ENCODE data around the gene ANGEL1. TPM values are rescaled to one million over a fixed set of nuclear protein-coding genes. Genes with fewer than 3 reads are reported as not detected.

ANGEL1 gene
- total and polyA plus RNA-seq, 9 of the 15 experiments (the other 6 are each of a cell fraction or from before 2014, with no cell fraction given), result 2.1 to 22.2 (median 7.3) TPM

DNA sequence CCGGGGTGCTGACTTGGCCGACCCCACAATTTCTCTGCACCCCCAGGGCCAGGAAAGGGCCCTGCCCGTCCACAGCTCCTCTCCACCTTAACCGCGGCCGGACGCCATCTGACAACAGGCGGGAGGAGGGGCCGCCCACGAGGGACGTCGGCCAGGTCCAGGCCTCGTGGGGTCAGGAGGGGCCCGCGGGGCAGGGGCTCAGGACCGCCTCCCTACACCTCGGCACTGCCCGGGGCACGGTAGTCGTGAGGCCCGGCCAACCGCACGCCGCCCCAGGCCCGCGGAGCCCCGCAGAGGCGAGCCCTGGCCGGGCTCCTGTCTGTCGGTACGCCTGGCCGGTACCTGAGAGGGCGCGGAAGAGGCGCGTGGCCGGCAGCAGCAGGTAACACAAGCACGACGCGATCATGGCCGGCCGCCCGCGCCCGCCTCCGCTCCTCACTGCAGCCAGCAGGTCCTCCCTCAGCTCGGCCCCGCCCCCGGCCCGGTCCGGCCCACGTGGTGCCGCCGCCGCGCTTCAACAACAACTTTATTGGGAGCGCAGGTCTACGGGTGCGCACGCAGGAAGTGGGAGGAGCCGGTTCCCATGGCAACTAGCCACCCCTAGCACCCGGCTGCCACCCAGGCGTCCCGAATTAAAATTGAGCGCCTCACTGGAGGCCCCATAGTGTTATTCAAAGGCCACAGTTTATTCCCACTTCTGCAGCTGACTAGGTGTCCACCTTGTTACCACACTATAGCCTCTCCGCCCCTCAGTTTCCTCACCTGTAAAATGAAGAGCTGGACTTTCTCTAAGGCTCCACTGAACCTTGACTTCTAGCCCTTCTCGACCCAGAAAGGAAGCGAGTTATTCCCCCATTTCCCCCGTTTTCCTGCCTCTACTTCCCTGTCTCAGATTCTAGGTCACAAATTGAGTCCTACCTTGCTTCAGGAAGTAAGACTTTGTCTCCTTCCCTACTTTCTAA lies at the start of gene ANGEL1 (continued):
- peak; percentile 71 for TF ChIP-seq RBM22 (IDR thresholded peaks at IDR 0.05; ENCODE audit: low read depth, low read length, poor library complexity, severe bottlenecking)
- TF ChIP-seq CAMTA2 (CRISPR knock-in tag; conservative IDR thresholded peaks at IDR 0.05), result no peak
- peak; percentile 27; the same call in 1 of the 2 replicates for TF ChIP-seq NFIC (IDR thresholded peaks at IDR 0.05)
- TF ChIP-seq, protein P1, sequence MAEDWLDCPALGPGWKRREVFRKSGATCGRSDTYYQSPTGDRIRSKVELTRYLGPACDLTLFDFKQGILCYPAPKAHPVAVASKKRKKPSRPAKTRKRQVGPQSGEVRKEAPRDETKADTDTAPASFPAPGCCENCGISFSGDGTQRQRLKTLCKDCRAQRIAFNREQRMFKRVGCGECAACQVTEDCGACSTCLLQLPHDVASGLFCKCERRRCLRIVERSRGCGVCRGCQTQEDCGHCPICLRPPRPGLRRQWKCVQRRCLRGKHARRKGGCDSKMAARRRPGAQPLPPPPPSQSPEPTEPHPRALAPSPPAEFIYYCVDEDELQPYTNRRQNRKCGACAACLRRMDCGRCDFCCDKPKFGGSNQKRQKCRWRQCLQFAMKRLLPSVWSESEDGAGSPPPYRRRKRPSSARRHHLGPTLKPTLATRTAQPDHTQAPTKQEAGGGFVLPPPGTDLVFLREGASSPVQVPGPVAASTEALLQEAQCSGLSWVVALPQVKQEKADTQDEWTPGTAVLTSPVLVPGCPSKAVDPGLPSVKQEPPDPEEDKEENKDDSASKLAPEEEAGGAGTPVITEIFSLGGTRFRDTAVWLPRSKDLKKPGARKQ (CRISPR knock-in tag; IDR thresholded peaks at IDR 0.05), result no peak
- TF ChIP-seq NEUROD1 (IDR thresholded peaks at IDR 0.05; ENCODE audit: borderline replicate concordance, low read depth, low read length, partially characterized antibody), result peak; percentile 61
- TF ChIP-seq CBX5 (IDR thresholded peaks at IDR 0.05; ENCODE audit: borderline replicate concordance, low read depth), result 0 out of 2 replicates have a peak, but pooled peaks have one; percentile 38
- no peak for TF ChIP-seq BACH1 (tag; IDR thresholded peaks at IDR 0.05)
- TF ChIP-seq, protein P2, sequence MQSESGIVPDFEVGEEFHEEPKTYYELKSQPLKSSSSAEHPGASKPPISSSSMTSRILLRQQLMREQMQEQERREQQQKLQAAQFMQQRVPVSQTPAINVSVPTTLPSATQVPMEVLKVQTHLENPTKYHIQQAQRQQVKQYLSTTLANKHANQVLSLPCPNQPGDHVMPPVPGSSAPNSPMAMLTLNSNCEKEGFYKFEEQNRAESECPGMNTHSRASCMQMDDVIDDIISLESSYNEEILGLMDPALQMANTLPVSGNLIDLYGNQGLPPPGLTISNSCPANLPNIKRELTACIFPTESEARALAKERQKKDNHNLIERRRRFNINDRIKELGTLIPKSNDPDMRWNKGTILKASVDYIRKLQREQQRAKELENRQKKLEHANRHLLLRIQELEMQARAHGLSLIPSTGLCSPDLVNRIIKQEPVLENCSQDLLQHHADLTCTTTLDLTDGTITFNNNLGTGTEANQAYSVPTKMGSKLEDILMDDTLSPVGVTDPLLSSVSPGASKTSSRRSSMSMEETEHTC (IDR thresholded peaks at IDR 0.05), result peak; percentile 78
- TF ChIP-seq RFX5 (IDR thresholded peaks at IDR 0.05; ENCODE audit: low read depth, low read length), result no peak
- peak in 1 of 2 experiments; percentile 85; a peak in 2 of 4 replicates for TF ChIP-seq CSDE1 (IDR thresholded peaks at IDR 0.05)
- peak; percentile 46; the same call in 1 of the 2 replicates for TF ChIP-seq POLR2AphosphoS5 (IDR thresholded peaks at IDR 0.05; ENCODE audit: control insufficient read depth, insufficient read depth, low read depth, low read length)
- TF ChIP-seq, protein P3, sequence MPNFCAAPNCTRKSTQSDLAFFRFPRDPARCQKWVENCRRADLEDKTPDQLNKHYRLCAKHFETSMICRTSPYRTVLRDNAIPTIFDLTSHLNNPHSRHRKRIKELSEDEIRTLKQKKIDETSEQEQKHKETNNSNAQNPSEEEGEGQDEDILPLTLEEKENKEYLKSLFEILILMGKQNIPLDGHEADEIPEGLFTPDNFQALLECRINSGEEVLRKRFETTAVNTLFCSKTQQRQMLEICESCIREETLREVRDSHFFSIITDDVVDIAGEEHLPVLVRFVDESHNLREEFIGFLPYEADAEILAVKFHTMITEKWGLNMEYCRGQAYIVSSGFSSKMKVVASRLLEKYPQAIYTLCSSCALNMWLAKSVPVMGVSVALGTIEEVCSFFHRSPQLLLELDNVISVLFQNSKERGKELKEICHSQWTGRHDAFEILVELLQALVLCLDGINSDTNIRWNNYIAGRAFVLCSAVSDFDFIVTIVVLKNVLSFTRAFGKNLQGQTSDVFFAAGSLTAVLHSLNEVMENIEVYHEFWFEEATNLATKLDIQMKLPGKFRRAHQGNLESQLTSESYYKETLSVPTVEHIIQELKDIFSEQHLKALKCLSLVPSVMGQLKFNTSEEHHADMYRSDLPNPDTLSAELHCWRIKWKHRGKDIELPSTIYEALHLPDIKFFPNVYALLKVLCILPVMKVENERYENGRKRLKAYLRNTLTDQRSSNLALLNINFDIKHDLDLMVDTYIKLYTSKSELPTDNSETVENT (CRISPR knock-in tag; IDR thresholded peaks at IDR 0.05), result peak; percentile 51; the same call in 1 of the 2 replicates
- TF ChIP-seq TAF15 (IDR thresholded peaks at IDR 0.05; ENCODE audit: low read depth, low read length), result no peak
- no peak for TF ChIP-seq BRF1 (IDR thresholded peaks at IDR 0.05; ENCODE audit: borderline replicate concordance, extremely low read depth, insufficient read length)
- peak; percentile 79 to 91 for TF ChIP-seq MAZ (CRISPR knock-in tag; conservative IDR thresholded peaks at IDR 0.05 in 1 of 2, IDR thresholded peaks at IDR 0.05 in 1 of 2)
- TF ChIP-seq, protein P4, sequence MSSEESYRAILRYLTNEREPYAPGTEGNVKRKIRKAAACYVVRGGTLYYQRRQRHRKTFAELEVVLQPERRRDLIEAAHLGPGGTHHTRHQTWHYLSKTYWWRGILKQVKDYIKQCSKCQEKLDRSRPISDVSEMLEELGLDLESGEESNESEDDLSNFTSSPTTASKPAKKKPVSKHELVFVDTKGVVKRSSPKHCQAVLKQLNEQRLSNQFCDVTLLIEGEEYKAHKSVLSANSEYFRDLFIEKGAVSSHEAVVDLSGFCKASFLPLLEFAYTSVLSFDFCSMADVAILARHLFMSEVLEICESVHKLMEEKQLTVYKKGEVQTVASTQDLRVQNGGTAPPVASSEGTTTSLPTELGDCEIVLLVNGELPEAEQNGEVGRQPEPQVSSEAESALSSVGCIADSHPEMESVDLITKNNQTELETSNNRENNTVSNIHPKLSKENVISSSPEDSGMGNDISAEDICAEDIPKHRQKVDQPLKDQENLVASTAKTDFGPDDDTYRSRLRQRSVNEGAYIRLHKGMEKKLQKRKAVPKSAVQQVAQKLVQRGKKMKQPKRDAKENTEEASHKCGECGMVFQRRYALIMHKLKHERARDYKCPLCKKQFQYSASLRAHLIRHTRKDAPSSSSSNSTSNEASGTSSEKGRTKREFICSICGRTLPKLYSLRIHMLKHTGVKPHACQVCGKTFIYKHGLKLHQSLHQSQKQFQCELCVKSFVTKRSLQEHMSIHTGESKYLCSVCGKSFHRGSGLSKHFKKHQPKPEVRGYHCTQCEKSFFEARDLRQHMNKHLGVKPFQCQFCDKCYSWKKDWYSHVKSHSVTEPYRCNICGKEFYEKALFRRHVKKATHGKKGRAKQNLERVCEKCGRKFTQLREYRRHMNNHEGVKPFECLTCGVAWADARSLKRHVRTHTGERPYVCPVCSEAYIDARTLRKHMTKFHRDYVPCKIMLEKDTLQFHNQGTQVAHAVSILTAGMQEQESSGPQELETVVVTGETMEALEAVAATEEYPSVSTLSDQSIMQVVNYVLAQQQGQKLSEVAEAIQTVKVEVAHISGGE (CRISPR knock-in tag; IDR thresholded peaks at IDR 0.05), result peak in 1 of 3 experiments; percentile 56; a peak in 1 of 6 replicates

Data from K562 (cell line).